Activated CD8-positive, alpha-beta memory T cell treated with anti-CD3 and anti-CD28 coated beads, Interleukin-2, amount 10 ng/mL, durations not matched to agents 7 days and 5 days (primary cell): ENCODE results near the gene ALKAL2. TPM values are rescaled to one million over a fixed set of nuclear protein-coding genes. Genes with fewer than 3 reads are reported as not detected.

Experiments
- ATAC-seq: fragments of 150-1000 bp; cut with Tn5 transposase; one replicate; pipeline ENCODE4 v1.10.0; 2021; ENCODE audit warnings: moderate library complexity
- CTCF ChIA-PET: fragments of 350-600 bp; sonication (Branson Sonifier 250); formaldehyde crosslinking; loops from one replicate; lab custom pipeline; 2021; ENCODE audit warnings: antibody characterized with exemption; lab: Charles Lee
- DNase-seq: peaks from one replicate; pipeline ENCODE4 v3.0.0-alpha.2; 2020
- H3K27ac Mint-ChIP-seq: one replicate; pipeline ENCODE4 v1.8.0; 2021; ENCODE audit warnings: mild to moderate bottlenecking, mixed read lengths
- H3K27me3 Mint-ChIP-seq: one replicate; pipeline ENCODE4 v1.8.0; 2021; ENCODE audit warnings: mixed read lengths
- H3K36me3 Mint-ChIP-seq: one replicate; pipeline ENCODE4 v1.8.0; 2021; ENCODE audit warnings: mild to moderate bottlenecking, mixed read lengths
- H3K4me1 Mint-ChIP-seq: one replicate; pipeline ENCODE4 v1.8.0; 2021; ENCODE audit warnings: mixed read lengths
- H3K4me3 Mint-ChIP-seq: one replicate; pipeline ENCODE4 v1.8.0; 2021; ENCODE audit warnings: mild to moderate bottlenecking, moderate library complexity, mixed read lengths
- H3K9me3 Mint-ChIP-seq: one replicate; pipeline ENCODE4 v1.8.0; 2022; ENCODE audit warnings: low read depth, mixed read lengths
- total RNA-seq, 2 experiments: library from RNA; stranded (reverse); gene quantifications; one replicate each; pipeline ENCODE4 v1.2.3, GENCODE V29; 2021

ALKAL2 gene
- total RNA-seq, 2 experiments from 2014 or later = not detected

DNA sequence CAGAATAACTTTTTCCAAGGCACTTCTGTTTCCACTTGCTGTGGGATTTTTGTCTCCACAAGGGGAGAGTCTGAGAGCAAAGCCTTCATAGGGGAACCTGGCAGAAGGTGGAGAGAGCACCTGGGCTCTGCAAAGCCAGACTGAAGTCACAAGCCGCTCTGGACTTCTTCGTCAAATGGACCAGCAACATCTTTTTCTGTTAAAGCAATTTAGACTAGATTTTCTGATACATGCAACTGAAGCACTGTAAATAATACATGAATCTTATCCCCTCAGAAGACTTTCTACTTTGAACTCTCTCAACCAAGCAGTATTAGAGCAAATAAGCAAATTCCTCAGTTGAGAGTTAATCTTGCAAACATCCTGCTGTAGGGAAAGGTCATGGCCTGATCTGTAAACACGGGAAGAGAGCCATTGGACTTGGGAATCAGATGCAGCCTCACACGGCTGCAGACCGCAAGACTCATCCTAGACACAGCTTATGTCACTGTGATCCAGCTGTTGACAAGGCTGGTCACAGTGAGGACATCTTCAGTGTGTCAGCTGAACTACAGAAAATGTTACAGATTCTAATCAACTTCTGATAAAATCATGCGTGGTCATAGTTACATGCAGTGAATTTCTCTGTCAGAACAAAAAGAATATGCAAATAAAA, 27.3 kb downstream of the ALKAL2 start:
- Mint-ChIP-seq H3K4me3 (no peak overlapping the region), H3K36me3 (peaks cover 19% of the 10 kb centered on the region), H3K4me1 (peaks cover 11% of the 10 kb centered on the region), H3K9me3 (peaks cover 6% of the 10 kb centered on the region), H3K27ac (no peak overlapping the region), H3K27me3 (no peaks in the 10 kb centered on the region)
- CTCF ChIA-PET = interaction anchor here (3.8 kb wide), 1 partner anchor 14 kb away, joined by 12 read pairs; no protein-coding TSS in a partner anchor
- ATAC-seq (no peak), DNase-seq (no peak)

DNA sequence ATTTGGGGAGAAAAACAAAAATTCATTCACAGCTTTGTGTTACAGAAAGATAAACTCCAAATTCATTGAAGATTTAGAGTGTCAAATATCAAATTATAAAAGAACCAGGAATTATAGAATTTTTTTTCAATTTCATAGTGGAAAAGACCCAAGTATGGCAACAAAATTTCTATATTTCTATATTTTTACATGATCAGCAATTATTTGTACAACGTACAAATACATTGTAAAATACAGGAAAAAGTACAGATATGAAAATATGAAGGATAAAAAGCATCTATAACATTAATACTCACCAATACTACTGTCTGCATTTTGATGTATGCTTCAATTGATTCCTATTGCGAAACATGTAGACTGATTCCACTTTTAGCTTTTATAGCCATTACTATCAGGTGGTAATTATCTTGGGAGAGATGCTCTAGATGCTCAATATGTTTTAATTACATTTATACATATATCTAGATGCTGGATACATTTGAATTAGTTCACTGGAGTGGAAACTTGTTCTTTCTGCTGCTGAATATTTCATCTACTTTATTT, 28.0 kb downstream of the ALKAL2 start:
- Mint-ChIP-seq H3K4me1 (peaks cover 8% of the 10 kb centered on the region), H3K36me3 (peaks cover 19% of the 10 kb centered on the region), H3K9me3 (peaks cover 6% of the 10 kb centered on the region), H3K27ac (no peak overlapping the region), H3K4me3 (no peak overlapping the region), H3K27me3 (no peaks in the 10 kb centered on the region)
- CTCF ChIA-PET = interaction anchor here (2.2 kb wide), 1 partner anchor 13 kb away, joined by 15 read pairs; no protein-coding TSS in a partner anchor
- ATAC-seq (no peak), DNase-seq (no peak)

DNA sequence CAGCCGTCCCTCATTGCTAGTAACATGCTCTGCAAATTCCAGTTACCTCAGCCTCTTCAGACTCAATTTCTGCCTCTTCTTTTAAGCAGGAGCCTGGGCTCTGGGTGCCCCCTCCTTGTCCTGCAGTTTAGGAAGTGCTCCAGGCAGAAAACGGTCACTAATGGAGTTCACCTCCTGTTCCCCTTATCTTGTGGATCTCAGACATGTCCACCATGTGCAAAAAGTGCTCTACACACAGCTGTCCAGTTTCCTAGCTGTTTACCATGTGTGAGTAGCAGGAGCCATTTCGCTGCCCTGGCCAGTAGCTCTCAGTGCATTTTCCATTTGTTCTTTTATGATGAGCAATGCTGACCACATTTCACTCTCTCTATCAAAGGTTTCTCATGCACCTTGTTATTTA, 29.0 kb downstream of the ALKAL2 start:
- Mint-ChIP-seq H3K27me3 (no peaks in the 10 kb centered on the region), H3K36me3 (peaks cover 19% of the 10 kb centered on the region), H3K4me1 (peaks cover 8% of the 10 kb centered on the region), H3K27ac (no peak overlapping the region), H3K4me3 (no peak overlapping the region), H3K9me3 (peaks cover 6% of the 10 kb centered on the region)
- CTCF ChIA-PET = interaction anchor here (2.2 kb wide), 1 partner anchor 12 kb away, joined by 15 read pairs; no protein-coding TSS in a partner anchor
- DNase-seq (no peak), ATAC-seq (no peak)

DNA sequence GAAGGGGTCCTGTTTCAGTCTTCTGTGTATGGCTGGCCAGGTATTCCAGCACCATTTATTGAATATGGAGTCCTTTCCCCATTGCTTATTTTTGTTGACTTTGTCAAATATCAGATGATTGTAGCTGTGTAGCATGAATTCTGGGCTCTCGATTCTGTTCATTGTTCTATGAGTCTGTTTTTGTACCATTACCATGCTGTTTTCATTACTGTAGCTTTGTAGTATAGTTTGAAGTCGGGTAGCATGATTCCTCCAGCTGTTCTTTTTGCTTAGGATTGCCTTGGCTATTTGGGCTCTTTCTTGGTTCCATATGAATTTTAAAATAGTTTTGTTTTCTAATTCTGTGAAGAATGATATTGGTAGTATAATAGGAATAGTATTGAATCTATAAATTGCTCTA, 30.0 kb downstream of the ALKAL2 start:
- no peak for ATAC-seq
- H3K9me3 Mint-ChIP-seq = peaks cover 6% of the 10 kb centered on the region
- H3K27ac Mint-ChIP-seq = no peak overlapping the region
- DNase-seq = no peak
- CTCF ChIA-PET = interaction anchor here (0.6 to 2.2 kb wide), 2 partner anchors 11 to 15 kb away, joined by 3 to 15 read pairs; no protein-coding TSS in a partner anchor
- H3K4me1 Mint-ChIP-seq = peaks cover 1% of the 10 kb centered on the region
- peaks cover 19% of the 10 kb centered on the region for H3K36me3 Mint-ChIP-seq
- H3K4me3 Mint-ChIP-seq = no peak overlapping the region
- H3K27me3 Mint-ChIP-seq = no peaks in the 10 kb centered on the region

DNA sequence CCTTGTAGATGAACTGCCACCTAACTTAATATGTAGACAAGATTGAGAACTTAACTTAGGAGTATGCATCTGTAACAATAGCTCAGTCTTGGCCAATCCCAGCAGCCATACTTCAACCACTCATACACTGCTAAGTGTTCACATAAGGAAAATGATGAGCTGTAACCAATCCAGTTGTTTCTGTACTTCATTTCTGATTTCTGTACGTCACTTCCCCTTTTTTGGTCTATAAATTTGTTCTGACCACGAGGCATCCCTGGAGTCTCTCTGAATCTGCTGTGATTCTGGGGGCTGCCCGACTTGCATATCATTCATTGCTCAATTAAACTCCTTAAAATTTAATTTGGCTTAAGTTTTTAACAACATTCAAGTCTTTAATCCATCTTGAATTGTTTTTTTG, 30.5 kb downstream of the ALKAL2 start:
- DNase-seq (no peak), ATAC-seq (no peak)
- no peak overlapping the region for H3K27ac Mint-ChIP-seq
- peaks cover 19% of the 10 kb centered on the region for H3K36me3 Mint-ChIP-seq
- H3K4me1 Mint-ChIP-seq = no peaks in the 10 kb centered on the region
- CTCF ChIA-PET = interaction anchor here (0.6 to 2.2 kb wide), 2 partner anchors 10 to 15 kb away, joined by 3 to 15 read pairs; no protein-coding TSS in a partner anchor
- H3K27me3 Mint-ChIP-seq = no peaks in the 10 kb centered on the region
- peaks cover 6% of the 10 kb centered on the region for H3K9me3 Mint-ChIP-seq
- H3K4me3 Mint-ChIP-seq = no peak overlapping the region

DNA sequence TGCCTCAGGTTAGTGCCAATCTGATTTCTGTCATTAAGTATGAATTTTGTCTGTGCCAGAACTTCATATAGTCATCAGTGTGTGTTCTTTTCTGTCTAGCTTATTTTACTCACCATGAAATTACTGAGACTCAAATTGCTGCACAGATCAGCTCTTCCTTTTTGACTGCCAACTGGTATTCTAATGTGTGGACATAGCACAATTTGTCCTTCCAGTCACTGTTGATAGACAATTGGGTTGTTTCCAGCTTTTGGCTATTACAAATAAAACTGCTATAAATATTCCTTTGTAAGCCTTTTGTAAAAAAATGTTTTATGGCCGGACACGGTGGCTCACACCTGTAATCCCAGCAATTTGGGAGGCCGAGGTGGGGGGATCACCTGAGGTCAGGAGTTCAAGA, 31.8 kb downstream of the ALKAL2 start:
- DNase-seq (no peak), ATAC-seq (no peak)
- Mint-ChIP-seq H3K4me3 (no peak overlapping the region), H3K36me3 (peaks cover 19% of the 10 kb centered on the region), H3K27ac (no peak overlapping the region), H3K9me3 (peaks cover 6% of the 10 kb centered on the region), H3K4me1 (no peaks in the 10 kb centered on the region), H3K27me3 (no peaks in the 10 kb centered on the region)
- CTCF ChIA-PET = no interaction called here

DNA sequence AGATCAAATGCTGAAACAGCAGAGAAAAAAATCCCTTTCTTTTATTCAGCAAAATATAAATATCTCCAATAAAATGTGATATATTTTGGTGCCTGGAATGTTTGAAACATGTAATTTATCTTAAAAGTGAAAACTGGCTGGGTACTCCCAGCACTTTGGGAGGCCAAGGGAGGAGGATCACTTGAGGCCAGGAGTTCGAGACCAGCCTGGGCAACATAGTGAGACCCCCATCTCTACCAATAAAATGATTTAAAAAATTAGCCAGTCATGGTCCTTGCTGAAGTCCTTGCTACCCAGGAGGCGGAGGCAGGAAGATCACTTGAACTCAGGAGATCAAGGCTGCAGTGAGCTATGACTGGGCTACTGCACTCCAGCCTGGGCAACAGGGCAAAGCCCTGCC, 32.7 kb downstream of the ALKAL2 start:
- H3K9me3 Mint-ChIP-seq = peaks cover 6% of the 10 kb centered on the region
- ATAC-seq = no peak
- H3K36me3 Mint-ChIP-seq = peaks cover 13% of the 10 kb centered on the region
- CTCF ChIA-PET = no interaction called here
- H3K27ac Mint-ChIP-seq = no peak overlapping the region
- no peaks in the 10 kb centered on the region for H3K4me1 Mint-ChIP-seq
- no peak overlapping the region for H3K4me3 Mint-ChIP-seq
- DNase-seq = no peak
- H3K27me3 Mint-ChIP-seq = no peaks in the 10 kb centered on the region

DNA sequence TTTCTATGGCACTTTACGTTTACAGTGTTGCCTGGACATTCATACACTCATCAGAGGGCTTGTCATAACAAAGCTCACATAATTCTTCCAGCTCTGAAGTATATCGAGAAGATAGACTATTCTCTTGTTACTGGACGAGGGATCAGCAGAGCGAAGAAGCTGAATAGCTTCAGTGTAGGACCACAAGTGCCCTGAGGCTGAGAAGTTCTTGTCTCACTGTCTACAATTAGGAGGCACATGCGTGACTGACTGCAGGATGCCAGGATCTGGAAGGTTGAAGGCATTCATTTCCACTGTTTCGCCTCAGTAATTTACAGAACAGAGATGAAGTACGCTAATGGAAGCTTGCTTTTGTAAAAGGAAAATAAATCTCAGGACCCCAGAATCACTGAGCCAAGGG, 33.6 kb downstream of the ALKAL2 start:
- no peak for ATAC-seq
- peaks cover 11% of the 10 kb centered on the region for H3K36me3 Mint-ChIP-seq
- H3K4me1 Mint-ChIP-seq = no peaks in the 10 kb centered on the region
- H3K27me3 Mint-ChIP-seq = no peaks in the 10 kb centered on the region
- no peak for DNase-seq
- peaks cover 6% of the 10 kb centered on the region for H3K9me3 Mint-ChIP-seq
- H3K27ac Mint-ChIP-seq = no peak overlapping the region
- H3K4me3 Mint-ChIP-seq = no peak overlapping the region
- CTCF ChIA-PET = no interaction called here

DNA sequence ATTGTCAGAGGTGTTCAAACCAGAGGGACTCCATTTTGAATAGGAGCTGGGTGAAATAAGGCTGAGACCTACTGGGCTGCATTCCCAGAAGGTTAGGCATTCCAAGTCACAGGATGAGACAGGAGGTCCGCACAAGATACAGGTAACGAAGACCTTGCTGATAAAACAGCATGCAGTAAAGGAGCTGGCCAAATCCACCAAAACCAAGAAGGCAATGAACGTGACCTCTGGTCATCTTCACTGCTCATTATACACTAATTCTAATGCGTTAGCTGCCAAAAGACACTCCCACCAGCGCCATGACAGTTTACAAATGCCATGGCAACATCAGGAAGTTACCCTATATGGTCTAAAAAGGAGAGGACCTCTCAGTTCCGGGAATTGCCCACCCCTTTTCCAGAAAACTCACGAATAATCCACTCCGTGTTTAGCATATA, 34.7 kb downstream of the ALKAL2 start:
- Mint-ChIP-seq H3K27ac (no peak overlapping the region), H3K9me3 (peaks cover 4% of the 10 kb centered on the region), H3K4me3 (no peak overlapping the region), H3K4me1 (no peaks in the 10 kb centered on the region), H3K27me3 (no peaks in the 10 kb centered on the region), H3K36me3 (peaks cover 4% of the 10 kb centered on the region)
- ATAC-seq (no peak), DNase-seq (no peak)
- CTCF ChIA-PET = no interaction called here

DNA sequence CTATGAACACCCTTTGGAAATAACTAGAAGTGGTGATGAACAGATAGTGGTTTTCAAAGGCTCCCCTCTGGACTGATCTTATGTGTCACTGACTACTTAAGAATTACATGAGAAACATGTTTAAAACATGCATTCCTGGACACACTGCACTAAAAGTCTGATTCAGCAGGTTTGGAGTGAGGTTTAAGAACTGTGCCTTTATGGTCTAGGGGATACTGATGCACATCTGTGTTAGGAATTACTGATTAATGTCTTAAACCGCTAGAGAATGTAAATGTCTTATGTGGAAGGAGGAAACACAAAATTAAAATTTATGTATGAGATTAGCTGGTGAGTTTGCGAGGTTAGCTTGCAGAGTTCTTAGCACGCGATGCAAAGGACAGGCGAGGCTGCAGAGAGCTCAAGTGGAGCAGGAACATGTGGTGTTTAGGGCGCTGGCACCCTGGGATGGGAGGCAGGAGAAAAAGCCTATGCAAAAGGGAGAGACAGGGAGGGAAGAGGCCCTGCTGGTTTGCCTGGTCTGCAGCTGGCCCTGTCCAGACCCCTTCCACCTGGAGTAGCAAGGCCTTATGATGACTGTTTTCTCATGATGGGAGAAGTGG, 35.8 kb downstream of the ALKAL2 start:
- no peaks in the 10 kb centered on the region for H3K4me1 Mint-ChIP-seq
- ATAC-seq = no peak
- H3K27ac Mint-ChIP-seq = no peak overlapping the region

DNA sequence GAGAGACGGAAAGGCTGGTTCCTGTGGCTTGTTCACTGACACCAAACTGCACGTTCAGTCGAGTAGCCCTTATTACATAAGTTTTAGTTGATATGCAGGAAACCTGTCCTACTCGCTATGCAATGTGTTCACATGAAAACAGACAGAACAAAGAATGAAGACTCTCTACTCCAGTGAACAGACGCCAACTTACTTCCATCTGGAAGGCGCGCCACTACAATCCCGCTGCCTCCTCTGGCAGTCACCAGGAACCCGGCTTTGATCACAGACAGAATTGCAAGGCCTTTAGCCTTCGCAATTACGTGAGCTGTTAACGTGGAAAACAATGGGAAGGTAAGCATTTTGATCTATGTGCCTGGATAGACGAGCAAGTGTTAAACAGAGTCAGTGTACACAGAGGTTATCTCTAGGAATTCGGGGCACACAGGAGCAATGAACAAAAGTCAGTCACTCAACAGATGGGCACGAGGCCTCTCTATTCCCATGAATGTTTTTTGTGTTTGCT, 38.3 kb downstream of the ALKAL2 start:
- H3K27me3 Mint-ChIP-seq = no peaks in the 10 kb centered on the region
- no peak overlapping the region for H3K4me3 Mint-ChIP-seq
- no peaks in the 10 kb centered on the region for H3K4me1 Mint-ChIP-seq
- H3K27ac Mint-ChIP-seq = no peak overlapping the region
- ATAC-seq (no peak), DNase-seq (no peak)
- H3K9me3 Mint-ChIP-seq = no peaks in the 10 kb centered on the region
- peaks cover 1% of the 10 kb centered on the region for H3K36me3 Mint-ChIP-seq
- CTCF ChIA-PET = no interaction called here

More for the DNA sequence above, 35.8 kb downstream of the ALKAL2 start:
- no peak overlapping the region for H3K4me3 Mint-ChIP-seq
- H3K9me3 Mint-ChIP-seq = no peaks in the 10 kb centered on the region
- H3K36me3 Mint-ChIP-seq = no peaks in the 10 kb centered on the region
- no peaks in the 10 kb centered on the region for H3K27me3 Mint-ChIP-seq
- no peak for DNase-seq
- CTCF ChIA-PET = no interaction called here

DNA sequence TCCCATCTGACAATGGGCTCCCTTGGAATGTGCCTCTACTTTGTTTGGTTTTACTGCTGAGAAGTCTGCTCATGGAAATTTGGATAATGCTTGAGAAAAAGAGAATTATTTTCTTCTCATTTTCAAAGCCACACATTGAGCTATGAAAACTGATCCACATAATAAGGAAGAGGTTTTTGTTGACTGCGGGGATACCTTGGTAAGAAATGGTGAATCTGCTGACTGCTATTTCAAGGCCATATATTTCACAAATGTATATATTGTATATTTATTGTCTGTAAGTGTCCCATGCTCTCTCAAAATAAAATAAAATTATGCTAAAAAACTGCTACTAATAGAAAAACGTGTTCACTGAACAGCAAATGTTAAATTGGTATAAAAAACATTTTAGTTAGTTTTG, 39.2 kb downstream of the ALKAL2 start:
- Mint-ChIP-seq H3K27ac (no peak overlapping the region), H3K27me3 (no peaks in the 10 kb centered on the region), H3K4me1 (no peaks in the 10 kb centered on the region), H3K9me3 (no peaks in the 10 kb centered on the region), H3K36me3 (peaks cover 3% of the 10 kb centered on the region), H3K4me3 (no peak overlapping the region)
- CTCF ChIA-PET = no interaction called here
- DNase-seq (no peak), ATAC-seq (no peak)

DNA sequence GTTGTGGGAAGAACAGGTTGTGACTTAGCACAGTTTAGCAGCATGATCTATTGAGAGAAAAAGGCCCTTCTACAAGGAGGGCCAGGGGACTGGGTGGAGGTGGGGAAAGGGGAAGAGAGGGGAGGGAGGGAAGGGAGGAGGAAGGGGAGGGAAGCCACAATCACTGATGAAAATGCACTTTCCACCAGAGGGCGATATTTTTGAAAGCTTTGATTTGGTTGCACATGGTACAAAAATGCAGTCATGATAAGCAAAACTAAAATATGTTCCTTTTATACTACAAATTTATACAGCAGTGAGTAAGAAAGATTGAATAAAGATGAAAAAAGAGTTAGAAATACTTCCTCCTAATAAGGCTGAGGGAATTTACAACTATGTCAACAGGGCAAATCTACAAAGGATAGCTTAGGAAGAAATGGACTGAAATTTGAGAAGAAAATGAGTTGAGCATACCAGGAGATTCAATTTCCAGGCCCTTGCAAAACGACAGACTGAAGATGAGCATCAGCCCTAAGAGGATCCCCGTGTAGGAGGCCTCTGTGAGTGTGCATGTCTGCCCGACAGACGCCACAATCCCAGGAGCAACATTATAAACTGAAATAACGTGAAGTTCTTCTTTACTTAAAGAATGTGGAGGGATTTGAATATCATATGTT, 41.3 kb downstream of the ALKAL2 start:
- Mint-ChIP-seq H3K27me3 (no peaks in the 10 kb centered on the region), H3K4me3 (no peak overlapping the region), H3K9me3 (peaks cover 3% of the 10 kb centered on the region), H3K4me1 (no peaks in the 10 kb centered on the region), H3K27ac (no peak overlapping the region), H3K36me3 (peaks cover 10% of the 10 kb centered on the region)
- DNase-seq (no peak), ATAC-seq (no peak)
- CTCF ChIA-PET = interaction anchor here (0.6 to 2.8 kb wide), 12 partner anchors 9 to 419 kb away, joined by 3 to 15 read pairs (median 4); partner anchors contain the start of gene SH3YL1
